ENCODE results near the gene CATSPERZ.
A peak's percentile ranks its signal among the peaks of the same experiment; 100 is the strongest.

Gene CATSPERZ

DNA sequence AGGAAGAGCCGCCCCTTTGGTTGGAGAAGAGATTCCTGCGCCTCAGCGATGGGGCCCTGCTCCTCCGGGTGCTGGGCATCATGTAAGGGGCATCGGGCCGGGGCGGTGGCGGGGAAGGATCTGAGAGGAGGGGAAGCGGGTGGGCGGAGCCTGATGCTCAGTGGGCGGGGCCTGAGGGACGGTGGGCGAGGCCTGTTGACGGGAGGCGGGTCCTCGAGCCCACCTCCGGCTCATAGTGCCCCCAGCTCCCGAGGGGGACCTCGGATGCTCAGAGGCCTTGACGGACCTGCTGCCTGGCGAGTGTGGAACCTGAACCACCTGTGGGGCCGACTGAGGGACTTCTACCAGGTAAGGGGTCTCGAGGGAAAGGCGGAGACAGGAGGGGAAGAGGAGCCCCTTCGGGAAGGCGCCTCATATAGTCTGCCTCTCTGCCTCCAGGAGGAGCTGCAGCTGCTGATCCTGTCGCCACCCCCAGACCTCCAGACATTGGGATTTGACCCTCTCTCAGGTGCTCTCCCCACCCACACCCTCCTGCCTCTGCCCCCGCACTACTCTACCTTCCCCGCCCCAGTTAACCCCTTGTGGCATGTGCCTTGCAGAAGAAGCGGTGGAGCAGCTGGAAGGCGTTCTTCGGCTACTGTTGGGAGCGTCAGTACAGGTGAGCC is 40.6 kb downstream of the CATSPERZ start:
- DNase-seq (ENCODE audit: low read depth in 2 of 2, low spot score in 1 of 2) = peak; percentile 70 to 79

DNA sequence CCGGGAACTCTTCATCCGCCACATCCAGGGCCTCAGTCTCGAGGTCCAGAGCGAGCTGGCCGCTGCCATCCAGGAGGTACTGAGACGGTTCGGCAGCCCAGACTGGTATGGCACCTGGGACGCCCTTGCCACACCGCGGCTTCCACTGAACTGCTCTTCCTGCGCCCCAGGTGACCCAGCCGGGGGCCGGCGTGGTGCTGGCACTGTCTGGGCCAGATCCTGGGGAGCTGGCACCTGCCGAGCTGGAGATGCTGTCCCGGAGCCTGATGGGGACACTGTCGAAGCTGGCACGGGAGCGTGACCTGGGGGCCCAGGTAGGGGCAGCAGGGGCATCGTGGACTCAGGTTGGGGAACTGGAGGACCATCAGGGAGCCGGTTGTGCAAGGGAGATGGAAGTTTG is 41.3 kb downstream of the CATSPERZ start:
- no peak for DNase-seq (ENCODE audit: low read depth in 2 of 2, low spot score in 1 of 2)

DNA sequence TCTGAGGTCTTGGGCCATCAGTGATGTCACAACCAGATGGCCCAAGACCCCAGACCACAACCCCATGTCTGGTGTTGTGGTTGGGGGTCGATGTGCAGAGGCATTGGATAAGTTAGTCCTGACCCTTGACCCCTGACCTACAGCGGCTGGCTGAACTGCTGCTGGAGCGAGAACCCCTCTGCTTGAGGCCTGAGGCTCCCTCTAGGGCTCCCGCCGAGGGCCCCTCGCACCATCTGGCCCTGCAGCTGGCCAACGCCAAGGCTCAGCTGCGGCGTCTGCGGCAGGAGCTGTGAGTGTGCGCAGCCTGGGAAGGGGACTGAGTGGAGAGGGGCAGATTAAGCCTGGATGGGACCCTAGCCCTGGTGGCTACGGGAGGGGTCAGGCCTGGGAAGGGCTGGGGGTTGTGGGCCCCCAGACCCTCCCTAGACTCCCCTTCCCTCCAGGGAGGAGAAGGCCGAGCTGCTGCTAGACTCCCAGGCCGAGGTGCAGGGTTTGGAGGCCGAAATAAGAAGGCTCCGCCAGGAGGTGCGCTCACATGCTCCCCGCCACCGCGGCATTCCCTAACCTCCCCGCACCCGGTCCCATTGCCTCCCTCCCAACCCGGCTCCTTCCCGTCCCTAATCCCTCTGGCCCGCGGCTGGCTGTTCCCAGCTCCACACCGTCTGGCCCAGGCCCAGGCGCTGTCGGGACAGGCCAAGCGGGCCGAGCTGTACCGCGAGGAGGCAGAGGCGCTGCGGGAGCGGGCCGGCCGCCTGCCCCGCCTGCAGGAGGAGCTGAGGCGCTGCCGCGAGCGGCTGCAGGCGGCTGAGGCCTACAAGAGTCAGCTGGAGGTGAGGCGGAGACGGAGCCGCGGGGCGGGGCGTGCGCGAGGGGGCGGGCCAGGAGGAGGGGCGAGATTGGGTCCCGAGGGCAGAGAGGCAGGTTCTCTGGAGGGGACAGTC is 42.0 kb downstream of the CATSPERZ start:
- peak; percentile 68 to 74 for DNase-seq (ENCODE audit: low read depth in 2 of 2, low spot score in 1 of 2)

DNA sequence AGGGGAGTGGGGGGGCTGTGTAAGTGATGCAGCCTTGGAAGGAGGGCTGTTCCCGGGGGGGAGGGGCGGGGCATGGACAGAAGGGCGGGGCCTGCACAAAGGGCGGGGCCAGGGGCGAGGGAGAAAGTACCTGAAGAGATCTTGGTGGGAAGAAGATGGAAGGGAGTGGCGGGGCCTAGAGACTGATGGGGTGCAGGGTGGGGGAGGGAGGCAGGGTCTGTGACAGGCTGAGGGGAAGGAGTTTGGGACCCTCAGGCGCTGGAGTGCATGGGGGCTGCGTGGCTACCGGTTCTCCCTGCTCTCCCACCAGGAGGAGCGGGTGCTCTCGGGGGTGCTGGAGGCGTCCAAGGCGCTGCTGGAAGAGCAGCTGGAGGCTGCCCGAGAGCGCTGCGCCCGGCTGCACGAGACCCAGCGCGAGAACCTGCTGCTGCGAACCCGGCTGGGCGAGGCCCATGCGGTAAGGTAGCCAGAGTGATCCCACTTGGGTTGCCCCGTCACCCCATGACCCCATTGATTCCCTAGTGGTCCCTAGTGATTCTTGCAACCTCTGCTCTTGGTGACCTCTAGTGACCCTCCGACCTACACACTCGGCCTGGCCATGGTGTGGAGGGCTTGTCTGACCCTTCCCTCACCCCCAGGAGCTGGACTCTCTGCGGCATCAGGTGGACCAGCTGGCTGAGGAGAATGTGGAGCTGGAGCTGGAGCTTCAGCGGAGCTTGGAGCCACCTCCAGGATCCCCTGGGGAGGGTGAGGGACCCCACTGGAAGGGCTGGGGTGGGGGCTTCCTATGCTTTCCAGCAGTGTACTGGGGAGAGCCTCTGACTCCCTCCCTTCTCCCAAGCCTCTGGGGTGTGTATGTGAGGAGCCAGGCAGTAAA is 42.9 kb downstream of the CATSPERZ start:
- DNase-seq (ENCODE audit: low read depth in 2 of 2, low spot score in 1 of 2) = no peak

DNA sequence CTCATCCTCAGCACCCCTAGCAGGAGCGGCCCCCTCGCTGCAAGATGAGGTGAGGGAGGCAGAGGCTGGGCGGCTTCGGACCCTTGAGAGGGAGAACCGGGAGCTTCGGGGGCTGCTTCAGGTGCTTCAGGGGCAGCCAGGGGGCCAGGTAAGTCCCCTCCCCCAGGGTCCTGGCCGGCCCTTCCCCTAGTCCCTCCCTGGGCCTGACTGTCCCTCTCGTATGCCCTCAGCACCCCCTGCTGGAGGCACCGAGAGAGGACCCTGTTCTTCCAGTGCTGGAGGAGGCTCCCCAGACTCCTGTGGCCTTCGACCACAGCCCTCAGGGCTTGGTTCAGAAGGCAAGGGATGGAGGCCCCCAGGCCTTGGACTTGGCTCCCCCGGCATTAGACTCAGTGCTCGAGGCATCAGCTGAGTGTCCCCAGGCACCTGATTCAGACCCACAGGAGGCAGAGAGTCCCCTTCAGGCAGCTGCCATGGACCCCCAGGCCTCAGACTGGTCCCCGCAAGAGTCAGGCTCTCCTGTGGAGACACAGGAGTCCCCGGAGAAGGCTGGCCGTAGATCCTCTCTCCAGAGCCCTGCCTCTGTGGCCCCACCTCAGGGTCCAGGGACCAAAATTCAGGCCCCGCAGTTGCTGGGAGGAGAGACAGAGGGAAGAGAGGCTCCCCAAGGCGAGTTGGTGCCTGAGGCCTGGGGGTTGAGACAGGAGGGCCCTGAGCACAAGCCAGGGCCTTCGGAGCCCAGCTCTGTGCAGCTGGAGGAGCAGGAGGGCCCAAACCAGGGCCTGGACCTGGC is 43.8 kb downstream of the CATSPERZ start:
- DNase-seq (ENCODE audit: low read depth in 2 of 2, low spot score in 1 of 2) = no peak

DNA sequence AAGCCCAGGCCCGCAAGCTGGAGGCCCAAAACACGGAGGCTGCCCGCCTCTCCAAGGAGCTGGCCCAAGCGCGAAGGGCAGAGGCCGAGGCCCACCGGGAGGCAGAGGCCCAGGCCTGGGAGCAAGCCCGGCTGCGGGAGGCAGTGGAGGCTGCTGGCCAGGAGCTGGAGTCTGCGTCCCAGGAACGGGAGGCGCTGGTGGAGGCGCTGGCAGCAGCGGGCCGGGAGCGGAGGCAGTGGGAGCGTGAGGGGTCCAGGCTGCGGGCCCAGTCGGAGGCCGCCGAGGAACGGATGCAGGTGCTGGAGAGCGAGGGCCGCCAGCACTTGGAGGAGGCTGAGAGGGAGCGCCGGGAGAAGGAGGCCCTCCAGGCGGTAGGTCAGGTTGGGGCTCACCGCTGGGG is 44.6 kb downstream of the CATSPERZ start:
- no peak for DNase-seq (ENCODE audit: low read depth in 2 of 2, low spot score in 1 of 2)

DNA sequence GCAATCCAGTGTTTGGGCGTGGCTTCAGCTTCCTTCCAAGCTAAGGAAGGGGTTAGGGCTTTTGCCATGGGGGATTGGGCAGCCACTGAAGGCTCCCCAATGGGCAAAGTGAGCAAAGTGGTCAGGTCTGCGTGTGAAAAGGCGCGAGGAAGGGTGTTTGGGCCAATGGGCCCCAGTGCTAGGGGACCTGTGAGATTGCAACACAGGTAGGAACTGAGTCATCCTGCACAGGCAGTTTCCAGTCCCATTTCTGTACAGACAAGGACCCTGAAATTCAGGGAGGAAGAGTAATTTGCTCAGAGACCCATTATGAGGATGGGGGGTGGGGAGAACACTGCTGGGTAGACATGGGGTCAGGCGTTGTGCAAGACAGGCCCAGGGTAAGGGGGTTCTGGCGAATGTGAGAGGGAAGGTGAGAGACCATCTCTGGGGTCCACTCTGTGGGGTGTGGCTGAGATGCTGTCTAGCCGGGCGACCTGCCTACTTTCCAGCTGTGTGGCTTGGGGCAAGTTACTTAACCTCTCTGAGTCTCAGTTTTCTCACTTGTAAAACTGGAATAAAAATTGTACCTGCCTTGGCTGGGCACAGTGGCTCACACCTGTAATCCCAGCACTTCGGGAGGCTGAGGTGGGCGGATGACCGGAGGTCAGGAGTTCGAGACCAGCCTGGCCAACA is 47.2 kb downstream of the CATSPERZ start:
- DNase-seq (ENCODE audit: low read depth in 2 of 2, low spot score in 1 of 2) = no peak

DNA sequence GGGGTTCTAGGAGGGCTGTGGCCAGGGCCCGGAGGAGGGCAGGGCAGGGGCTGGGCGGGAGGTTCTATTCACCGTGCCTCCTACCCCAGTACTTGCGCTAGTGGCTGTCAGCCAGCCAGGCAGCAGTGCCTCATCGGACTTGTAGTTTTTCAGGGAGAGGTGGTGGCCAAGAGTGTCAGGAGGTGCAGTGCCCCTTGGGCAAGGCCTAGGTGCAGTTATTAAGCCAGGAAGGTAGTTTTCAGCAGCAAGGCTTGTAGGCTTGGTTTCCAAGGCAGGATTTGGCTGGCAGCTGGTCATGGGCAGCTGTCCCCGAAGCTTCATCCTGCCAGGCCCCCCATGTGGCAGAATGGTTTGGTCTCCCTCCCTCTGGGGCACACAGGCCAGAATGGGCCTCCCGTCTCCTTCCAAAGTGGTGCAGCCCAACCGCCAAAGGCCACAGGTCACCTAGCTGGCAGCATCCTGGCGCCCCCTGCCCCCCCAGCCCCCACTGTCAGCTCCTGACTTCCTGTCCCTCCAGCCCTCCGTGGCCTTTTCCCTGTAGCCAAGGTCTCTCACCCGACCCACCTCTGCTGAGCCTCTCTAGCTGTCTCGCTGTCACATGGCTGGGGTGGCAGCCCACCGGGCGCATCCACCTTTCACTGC is 48.3 kb downstream of the CATSPERZ start:
- DNase-seq (ENCODE audit: low read depth in 2 of 2, low spot score in 1 of 2) = no peak

DNA sequence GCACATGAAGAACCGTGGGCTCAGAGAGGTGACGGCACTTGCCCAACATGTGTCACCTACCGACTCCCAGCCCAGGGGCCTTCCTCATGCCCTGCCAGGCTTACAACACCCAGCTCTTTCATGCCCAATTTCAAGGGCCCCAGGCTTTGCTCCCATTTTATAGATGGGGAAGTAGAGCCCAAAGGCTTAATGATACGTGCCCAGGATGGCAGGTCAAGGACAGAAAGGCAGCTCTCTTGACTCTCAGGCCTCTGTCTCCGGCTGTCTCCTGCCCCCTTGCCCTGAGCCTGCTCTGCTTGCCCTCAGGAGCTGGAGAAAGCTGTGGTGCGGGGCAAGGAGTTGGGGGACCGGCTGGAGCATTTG is 48.8 kb downstream of the CATSPERZ start:
- DNase-seq (ENCODE audit: low read depth in 2 of 2, low spot score in 1 of 2) = no peak

DNA sequence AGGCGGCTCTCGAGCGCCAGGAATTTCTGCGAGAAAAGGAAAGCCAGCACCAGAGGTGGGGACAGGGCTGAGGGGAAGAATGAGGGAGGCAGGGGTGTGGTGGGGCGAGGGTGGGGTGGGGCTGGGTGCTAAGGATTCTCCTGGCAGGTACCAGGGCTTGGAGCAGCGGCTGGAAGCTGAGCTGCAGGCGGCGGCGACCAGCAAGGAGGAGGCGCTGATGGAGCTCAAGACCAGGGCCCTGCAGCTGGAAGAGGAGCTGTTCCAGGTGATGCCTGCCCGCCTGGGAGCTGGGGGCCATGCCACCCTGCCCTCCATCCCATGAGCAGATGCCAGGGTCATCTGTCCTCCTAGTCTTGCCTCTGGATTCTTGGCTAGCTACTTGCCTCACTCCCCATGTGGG is 49.2 kb downstream of the CATSPERZ start:
- no peak for DNase-seq (ENCODE audit: low read depth in 2 of 2, low spot score in 1 of 2)

DNA sequence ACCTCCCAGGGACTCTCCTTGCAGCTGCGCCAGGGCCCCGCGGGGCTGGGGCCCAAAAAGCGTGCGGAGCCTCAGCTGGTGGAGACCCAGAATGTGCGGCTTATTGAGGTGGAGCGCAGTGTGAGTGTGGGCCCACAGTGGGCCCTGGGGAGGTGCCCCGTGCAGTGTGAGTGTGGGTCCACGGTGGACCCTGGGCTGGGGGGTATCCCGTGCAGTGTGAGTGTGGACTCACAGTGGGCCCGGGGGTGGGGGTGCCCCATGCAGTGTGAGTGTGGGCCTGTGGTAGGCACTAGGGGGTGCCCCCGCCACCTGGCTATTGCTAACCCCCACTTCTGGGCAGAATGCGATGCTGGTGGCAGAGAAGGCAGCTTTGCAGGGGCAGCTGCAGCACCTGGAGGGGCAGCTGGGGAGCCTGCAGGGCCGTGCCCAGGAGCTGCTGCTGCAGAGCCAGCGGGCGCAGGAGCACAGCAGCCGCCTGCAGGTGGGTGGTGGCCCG is 51.0 kb downstream of the CATSPERZ start:
- DNase-seq (ENCODE audit: low read depth in 2 of 2, low spot score in 1 of 2) = no peak

DNA sequence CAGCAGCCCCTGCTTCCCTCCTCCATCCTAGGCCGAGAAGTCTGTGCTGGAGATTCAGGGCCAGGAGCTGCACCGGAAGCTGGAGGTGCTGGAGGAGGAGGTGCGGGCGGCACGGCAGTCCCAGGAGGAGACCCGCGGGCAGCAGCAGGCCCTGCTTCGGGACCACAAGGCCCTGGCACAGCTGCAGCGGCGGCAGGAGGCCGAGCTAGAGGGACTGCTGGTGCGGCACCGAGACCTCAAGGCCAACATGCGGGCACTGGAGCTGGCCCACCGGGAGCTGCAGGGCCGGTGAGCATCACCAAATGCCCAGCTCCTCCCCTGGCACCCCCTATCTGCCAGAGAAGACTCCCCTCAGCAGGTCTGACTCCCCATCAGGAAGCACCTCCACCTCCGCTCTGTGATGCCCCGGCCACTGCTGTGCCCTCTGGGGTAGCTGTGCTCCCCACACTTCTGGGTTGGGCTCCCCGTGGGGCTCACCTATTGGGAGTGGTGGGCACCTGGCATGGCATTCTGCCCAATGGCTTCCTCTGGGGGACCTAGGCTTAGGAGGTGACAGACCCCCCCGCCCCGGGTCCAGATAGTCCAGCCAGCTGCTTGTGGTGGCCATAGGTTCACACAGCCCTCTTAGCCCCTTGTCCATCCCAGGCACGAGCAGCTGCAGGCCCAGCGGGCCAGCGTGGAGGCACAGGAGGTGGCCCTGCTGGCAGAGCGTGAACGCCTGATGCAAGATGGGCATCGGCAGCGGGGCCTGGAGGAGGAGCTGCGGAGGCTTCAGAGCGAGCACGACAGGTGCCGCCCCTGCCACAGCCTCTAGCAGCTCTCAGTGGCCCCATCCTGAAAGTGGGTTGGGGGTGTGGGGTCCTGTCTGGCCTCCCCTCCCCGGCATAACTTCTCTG is 52.2 kb downstream of the CATSPERZ start:
- no peak for DNase-seq (ENCODE audit: low read depth in 2 of 2, low spot score in 1 of 2)

DNA sequence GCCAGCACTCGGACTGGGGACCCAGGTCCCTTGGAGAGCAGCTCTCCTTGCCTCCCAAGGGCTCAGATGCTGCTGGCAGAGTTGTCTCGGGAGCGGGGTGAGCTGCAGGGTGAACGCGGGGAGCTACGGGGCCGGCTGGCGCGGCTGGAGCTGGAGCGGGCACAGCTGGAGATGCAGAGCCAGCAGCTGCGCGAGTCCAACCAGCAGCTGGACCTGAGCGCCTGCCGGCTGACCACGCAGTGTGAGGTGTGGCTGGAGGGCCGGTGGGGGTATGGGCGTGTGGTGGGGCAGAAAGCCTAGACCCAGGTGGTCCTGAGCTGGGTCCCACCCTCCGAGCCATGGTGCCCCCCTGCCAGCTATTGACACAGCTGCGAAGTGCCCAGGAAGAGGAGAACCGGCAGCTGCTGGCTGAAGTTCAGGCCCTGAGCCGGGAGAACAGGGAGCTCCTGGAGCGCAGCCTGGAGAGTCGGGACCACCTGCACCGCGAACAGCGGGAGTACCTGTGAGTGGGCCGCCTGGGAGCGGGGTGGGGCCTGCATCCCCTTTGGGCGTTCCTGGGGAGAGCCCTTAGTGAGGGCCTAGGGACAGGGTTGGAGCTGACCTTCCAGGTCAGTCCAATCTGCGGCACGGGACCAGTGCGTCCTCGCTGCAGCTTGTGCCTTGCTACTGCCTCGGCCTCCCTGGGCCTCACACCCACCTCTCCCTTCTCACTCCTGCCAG is 53.0 kb downstream of the CATSPERZ start:
- DNase-seq (ENCODE audit: low read depth in 2 of 2, low spot score in 1 of 2) = no peak

DNA sequence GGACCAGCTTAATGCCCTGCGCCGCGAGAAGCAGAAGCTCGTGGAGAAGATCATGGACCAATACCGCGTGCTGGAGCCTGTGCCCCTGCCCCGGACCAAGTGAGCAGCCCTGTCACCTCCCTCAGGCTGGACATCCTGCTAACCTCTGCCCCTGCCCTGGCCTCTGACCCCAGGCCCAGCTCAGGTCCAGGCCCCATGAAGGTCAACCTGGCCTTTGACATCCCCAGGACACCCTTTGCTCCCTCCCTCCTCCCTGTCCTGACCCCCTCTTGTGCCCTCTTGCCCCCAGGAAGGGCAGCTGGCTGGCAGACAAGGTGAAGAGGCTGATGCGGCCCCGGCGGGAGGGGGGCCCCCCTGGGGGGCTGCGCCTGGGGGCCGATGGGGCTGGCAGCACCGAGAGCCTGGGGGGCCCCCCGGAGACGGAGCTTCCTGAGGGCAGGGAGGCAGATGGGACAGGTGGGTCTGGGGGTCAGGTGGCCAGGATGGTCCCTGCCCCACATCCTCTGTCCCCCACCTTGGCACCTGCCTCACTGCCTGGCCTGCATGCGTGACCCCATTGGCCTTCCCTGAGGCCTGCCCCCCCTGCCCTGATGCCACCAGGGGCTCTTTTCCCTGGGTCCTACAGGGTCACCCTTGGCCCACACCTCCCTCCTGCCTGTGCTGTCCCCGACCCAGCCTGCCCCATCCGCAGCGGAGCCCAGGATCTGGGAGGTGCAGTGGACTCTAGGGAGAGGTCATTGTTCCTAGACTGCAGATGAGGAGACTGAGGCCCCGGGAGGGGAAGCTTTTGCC is 53.8 kb downstream of the CATSPERZ start:
- no peak for DNase-seq (ENCODE audit: low read depth in 2 of 2, low spot score in 1 of 2)

Measured in stimulated activated CD8-positive, alpha-beta memory T cell treated with anti-CD3 and anti-CD28 coated beads, Interleukin-4, amount 100 ng/mL, for 1 hour (primary cell).